ENCODE data around the gene CEND1. TPM values are rescaled to one million over a fixed set of nuclear protein-coding genes. Genes with fewer than 3 reads are reported as not detected.

CEND1 gene
- total and polyA plus RNA-seq, 2 donors (not counting 3 experiments of a cell fraction or from before 2014, with no cell fraction given), result 0.15 to 0.40 TPM

- BruUV-seq (replicated peaks), result no TSS peak
- CTCF ChIA-PET, result interaction anchor here (1.3 to 2.1 kb wide), 2 partner anchors 11 to 12 kb away, joined by 6 to 9 read pairs; partner anchors contain the start of gene RPLP2
- Histone ChIP-seq H3K36me3 (ENCODE audit: control insufficient read depth in 2 of 2, extremely low read depth in 1 of 2, insufficient read depth in 2 of 2, low read length in 2 of 2) (peaks cover 0 to 20% of the 10 kb centered on the region in 2 experiments), H3K4me3 (replicated peaks in 1 of 3; ENCODE audit: insufficient read depth in 1 of 3, low read depth in 1 of 3, low read length in 3 of 3) (peak within 1 kb of the TSS; percentile 57 to 66 (median 64)), H2AFZ (ENCODE audit: low read depth, low read length) (peak within 1 kb of the TSS; percentile 56), H3K4me2 (ENCODE audit: insufficient read depth, low read length) (peak within 1 kb of the TSS; percentile 62), H3K27ac (ENCODE audit: insufficient read depth, low read depth, low read length) (peak within 1 kb of the TSS; percentile 32), H3K9me1 (replicated peaks; ENCODE audit: control insufficient read depth, extremely low read depth, insufficient read depth, low read length) (no peaks in the 10 kb centered on the region), H3K27me3 (ENCODE audit: control insufficient read depth in 2 of 2, insufficient read depth in 2 of 2, low read length in 2 of 2) (no peaks in the 10 kb centered on the region), H3K9ac (replicated peaks; ENCODE audit: extremely low read depth, insufficient read depth, low read length) (peak within 1 kb of the TSS; percentile 45), H3K4me1 (ENCODE audit: control insufficient read depth, extremely low read depth, insufficient read depth, low read length) (peaks cover 14% of the 10 kb centered on the region), H4K20me1 (replicated peaks; ENCODE audit: control insufficient read depth, extremely low read depth, insufficient read depth, low read length) (no peaks in the 10 kb centered on the region), H3K79me2 (ENCODE audit: control insufficient read depth, insufficient read depth, low read length) (peaks cover 11% of the 10 kb centered on the region), H3K9me3 (replicated peaks; ENCODE audit: control insufficient read depth, insufficient read depth, low read length) (no peaks in the 10 kb centered on the region)
- no peak for TF ChIP-seq MYC (IDR thresholded peaks at IDR 0.05; ENCODE audit: low read depth, low read length)
- no peak for TF ChIP-seq EZH2 (IDR thresholded peaks at IDR 0.05; ENCODE audit: borderline replicate concordance, low read depth, low read length, severe bottlenecking)
- TF ChIP-seq CTCF (IDR thresholded peaks at IDR 0.05; ENCODE audit: extremely low read depth in 1 of 2, insufficient read depth in 1 of 2, low read depth in 1 of 2, low read length in 2 of 2), result peak; percentile 71 to 77
- TF ChIP-seq MAX (IDR thresholded peaks at IDR 0.05; ENCODE audit: insufficient read depth, insufficient read length), result no peak
- TF ChIP-seq POLR2A (IDR thresholded peaks at IDR 0.05; ENCODE audit: low read depth, low read length), result no peak
- no peak for TF ChIP-seq GATA2 (IDR thresholded peaks at IDR 0.05; ENCODE audit: insufficient read depth, insufficient read length, low read depth, low read length)
- no peak for TF ChIP-seq FOS (IDR thresholded peaks at IDR 0.05; ENCODE audit: borderline replicate concordance, insufficient read depth, low read length)
- TF ChIP-seq POLR2AphosphoS5 (IDR thresholded peaks at IDR 0.05; ENCODE audit: insufficient read depth, low read depth, low read length), result peak; percentile 79
- TF ChIP-seq JUN (IDR thresholded peaks at IDR 0.05; ENCODE audit: borderline replicate concordance, insufficient read depth, insufficient read length, low read depth), result no peak
- DNase-seq (ENCODE audit: low read depth, low spot score) (peak; percentile 71), FAIRE-seq (no peak)
- intact Hi-C loops (cut with micrococcal nuclease) (no loop called here), dilution Hi-C loops (cut with MboI; ENCODE audit: extremely low pct_ligation_motif_present, low sequenced_read_pairs) (no loop called here)
- POLR2A ChIA-PET, result interaction anchor here (0.7 kb wide), 1 partner anchor 198 kb away, joined by 3 read pairs; no protein-coding TSS in a partner anchor
These were observed 8.3 kb upstream of the CEND1 start, which contains the start of gene SLC25A22 for GRCh38 chr11:798093-798713. Gene SLC25A22 (minus strand): TSS chr11:798281. CDS start chr11:795006, 3,275 bp downstream.
